OCI-LY3 (cell line): ENCODE measurements around the gene PKM.

Experiments used
- EZH2phosphoT487 ChIP-seq: fragments of 200-600 bp; shearing (Covaris generic); IDR thresholded peaks from 2 replicates; pipeline ENCODE4 v1.6.1; 2018; ENCODE audit warnings: antibody characterized with exemption, mixed run types, low read depth
- TF ChIP-seq, protein P1 (sequence below): fragments of 200-600, 300-600 bp; sonication (generic); IDR thresholded peaks from 2 replicates; pipeline ENCODE4 v1.5.1; 2014; ENCODE audit warnings: antibody characterized with exemption, low read length, low read depth

DNA sequence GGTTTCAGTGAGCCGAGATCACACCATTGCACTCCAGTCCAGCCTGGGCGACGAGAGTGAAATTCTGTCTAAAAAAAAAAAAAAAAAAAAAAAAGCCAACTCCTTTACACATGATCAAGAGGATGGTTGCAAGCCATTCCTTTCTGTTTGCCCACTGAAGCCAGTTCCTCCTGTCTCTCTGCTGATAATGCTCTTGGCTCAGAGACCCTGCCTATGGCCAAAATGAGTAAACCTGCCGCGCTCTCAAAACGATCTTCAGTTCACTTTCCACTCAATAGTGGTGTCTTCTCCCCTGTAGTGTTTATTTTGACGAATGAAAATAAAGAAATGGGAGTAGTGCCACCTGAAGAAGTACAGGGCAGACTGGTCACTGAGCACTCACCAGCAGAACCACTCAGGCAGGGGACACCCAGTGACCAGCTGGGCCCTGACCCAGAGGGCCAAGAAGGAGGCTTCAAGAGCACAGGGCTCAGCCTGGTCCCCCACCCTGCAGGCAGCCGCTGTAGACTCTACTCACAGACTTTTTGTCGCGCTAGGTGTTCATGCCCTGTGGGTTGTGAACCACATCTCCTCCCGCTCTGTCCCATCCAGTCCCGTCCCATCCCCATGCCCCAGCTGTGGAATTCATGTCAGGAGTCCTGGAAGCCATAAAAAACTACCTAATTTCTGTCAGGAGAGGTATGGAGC lies 57.0 kb downstream of the PKM start:
- TF ChIP-seq, protein P1, sequence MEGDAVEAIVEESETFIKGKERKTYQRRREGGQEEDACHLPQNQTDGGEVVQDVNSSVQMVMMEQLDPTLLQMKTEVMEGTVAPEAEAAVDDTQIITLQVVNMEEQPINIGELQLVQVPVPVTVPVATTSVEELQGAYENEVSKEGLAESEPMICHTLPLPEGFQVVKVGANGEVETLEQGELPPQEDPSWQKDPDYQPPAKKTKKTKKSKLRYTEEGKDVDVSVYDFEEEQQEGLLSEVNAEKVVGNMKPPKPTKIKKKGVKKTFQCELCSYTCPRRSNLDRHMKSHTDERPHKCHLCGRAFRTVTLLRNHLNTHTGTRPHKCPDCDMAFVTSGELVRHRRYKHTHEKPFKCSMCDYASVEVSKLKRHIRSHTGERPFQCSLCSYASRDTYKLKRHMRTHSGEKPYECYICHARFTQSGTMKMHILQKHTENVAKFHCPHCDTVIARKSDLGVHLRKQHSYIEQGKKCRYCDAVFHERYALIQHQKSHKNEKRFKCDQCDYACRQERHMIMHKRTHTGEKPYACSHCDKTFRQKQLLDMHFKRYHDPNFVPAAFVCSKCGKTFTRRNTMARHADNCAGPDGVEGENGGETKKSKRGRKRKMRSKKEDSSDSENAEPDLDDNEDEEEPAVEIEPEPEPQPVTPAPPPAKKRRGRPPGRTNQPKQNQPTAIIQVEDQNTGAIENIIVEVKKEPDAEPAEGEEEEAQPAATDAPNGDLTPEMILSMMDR = no peak
- no peak for TF ChIP-seq EZH2phosphoT487
